Type B pancreatic cell (in vitro differentiated cells): ENCODE data around the gene STARD5. TPM values are rescaled to one million over a fixed set of nuclear protein-coding genes. Genes with fewer than 3 reads are reported as not detected.
A peak's percentile ranks its signal among the peaks of the same experiment; 100 is the strongest.

Experiments used
- DNase-seq: peaks from one replicate; pipeline ENCODE4 v3.0.0; 2021; ENCODE audit warnings: mixed read lengths; ENCODE audit not compliant: unreplicated experiment; ENCODE audit errors: extremely low spot score
- H3K27ac Mint-ChIP-seq: 2 replicates; pipeline ENCODE4 v1.8.0; 2021; ENCODE audit warnings: mild to moderate bottlenecking, mixed read lengths
- H3K27me3 Mint-ChIP-seq: 2 replicates; pipeline ENCODE4 v1.8.0; 2021; ENCODE audit warnings: mixed read lengths
- H3K36me3 Mint-ChIP-seq: 2 replicates; pipeline ENCODE4 v1.8.0; 2021; ENCODE audit warnings: mixed read lengths
- H3K4me1 Mint-ChIP-seq: one replicate; pipeline ENCODE4 v1.8.0; 2021; ENCODE audit warnings: mixed read lengths; ENCODE audit not compliant: unreplicated experiment
- H3K4me3 Mint-ChIP-seq: 2 replicates; pipeline ENCODE4 v1.8.0; 2021; ENCODE audit warnings: mild to moderate bottlenecking, mixed read lengths
- H3K9me3 Mint-ChIP-seq: 2 replicates; pipeline ENCODE4 v1.8.0; 2021; ENCODE audit warnings: mixed read lengths
- CTCF ChIP-seq: fragments of 200-600 bp; sonication (generic); conservative IDR thresholded peaks from 2 replicates; pipeline ENCODE4 v1.5.0; 2021; ENCODE audit warnings: antibody characterized with exemption, mild to moderate bottlenecking
- total RNA-seq: library from RNA; stranded (reverse); gene quantifications from 2 replicates; pipeline ENCODE4 v1.2.1, GENCODE V29; 2021; ENCODE audit warnings: low replicate concordance

STARD5 gene
- total RNA-seq, 1 donor from 2014 or later = 7.8 TPM

GRCh38 chr15:81275711-81276392, 48.1 kb downstream of the STARD5 start:
- DNase-seq = no peak
- Mint-ChIP-seq H3K4me3 (no peak overlapping the region), H3K27me3 (peaks cover 4% of the 10 kb centered on the region), H3K9me3 (peaks cover 5% of the 10 kb centered on the region), H3K27ac (no peak overlapping the region), H3K36me3 (peaks cover 3% of the 10 kb centered on the region), H3K4me1 (peaks cover 11% of the 10 kb centered on the region)
- TF ChIP-seq CTCF = no peak

GRCh38 chr15:81274931-81275707, 48.8 kb downstream of the STARD5 start:
- peaks cover 5% of the 10 kb centered on the region for H3K9me3 Mint-ChIP-seq
- DNase-seq = no peak
- peaks cover 3% of the 10 kb centered on the region for H3K36me3 Mint-ChIP-seq
- no peak overlapping the region for H3K4me3 Mint-ChIP-seq
- peaks cover 11% of the 10 kb centered on the region for H3K4me1 Mint-ChIP-seq
- H3K27me3 Mint-ChIP-seq = peaks cover 10% of the 10 kb centered on the region
- TF ChIP-seq CTCF = peak; percentile 89
- H3K27ac Mint-ChIP-seq = peak overlapping the region; percentile 27

- H3K9me3 Mint-ChIP-seq = peaks cover 5% of the 10 kb centered on the region
Observed at GRCh38 chr15:81274255-81274654, 49.7 kb downstream of the STARD5 start.

GRCh38 chr15:81273855-81274254, 50.1 kb downstream of the STARD5 start:
- H3K27ac Mint-ChIP-seq = no peak overlapping the region
- H3K4me3 Mint-ChIP-seq = no peak overlapping the region

More at GRCh38 chr15:81274255-81274654, 49.7 kb downstream of the STARD5 start:
- peaks cover 3% of the 10 kb centered on the region for H3K36me3 Mint-ChIP-seq
- no peak for DNase-seq
- H3K4me1 Mint-ChIP-seq = peaks cover 11% of the 10 kb centered on the region
- no peak overlapping the region for H3K4me3 Mint-ChIP-seq
- no peak for TF ChIP-seq CTCF
- peaks cover 13% of the 10 kb centered on the region for H3K27me3 Mint-ChIP-seq
- H3K27ac Mint-ChIP-seq = no peak overlapping the region

GRCh38 chr15:81273200-81273599, 50.7 kb downstream of the STARD5 start:
- Mint-ChIP-seq H3K4me3 (no peak overlapping the region), H3K27ac (no peak overlapping the region), H3K27me3 (peaks cover 13% of the 10 kb centered on the region), H3K4me1 (peaks cover 11% of the 10 kb centered on the region), H3K36me3 (peaks cover 3% of the 10 kb centered on the region), H3K9me3 (peaks cover 5% of the 10 kb centered on the region)
- TF ChIP-seq CTCF = no peak
- no peak for DNase-seq

More at GRCh38 chr15:81273855-81274254, 50.1 kb downstream of the STARD5 start:
- DNase-seq = no peak
- no peak for TF ChIP-seq CTCF
- H3K9me3 Mint-ChIP-seq = peaks cover 5% of the 10 kb centered on the region
- peaks cover 3% of the 10 kb centered on the region for H3K36me3 Mint-ChIP-seq
- peaks cover 11% of the 10 kb centered on the region for H3K4me1 Mint-ChIP-seq
- peaks cover 13% of the 10 kb centered on the region for H3K27me3 Mint-ChIP-seq
